Kidney (tissue), 14 donors: ENCODE measurements around the gene ESYT2. TPM values are rescaled to one million over a fixed set of nuclear protein-coding genes. Genes with fewer than 3 reads are reported as not detected.
A peak's percentile ranks its signal among the peaks of the same experiment; 100 is the strongest.

Experiments
- DNase-seq, 5 donors: peaks; one replicate each; pipeline ENCODE4 v3.0.0-alpha.2; 2013 to 2020
- FAIRE-seq: peaks from 2 replicates; lab custom pipeline; 2012; peaks lifted over from hg19 to GRCh38; lab: Jason Lieb, UNC
- H3K27ac ChIP-seq, 2 donors: one replicate each; pipeline ENCODE4 v1.7.0; 2013; ENCODE audit warnings: low read depth in 2 of 2, low read length in 2 of 2, inconsistent platforms in 1 of 2
- H3K27me3 ChIP-seq: one replicate; pipeline ENCODE4 v1.7.1; 2013; ENCODE audit warnings: low read length, inconsistent platforms; ENCODE audit not compliant: control insufficient read depth, insufficient read depth
- H3K36me3 ChIP-seq, 3 donors: one replicate each; pipeline versions ENCODE4 v1.7.0 to v1.7.1; 2013; ENCODE audit warnings: low read length in 3 of 3, control low read depth in 1 of 3, inconsistent platforms in 1 of 3; ENCODE audit not compliant: insufficient read depth in 3 of 3, control insufficient read depth in 2 of 3
- H3K4me1 ChIP-seq, 3 donors: one replicate each; pipeline versions ENCODE4 v1.7.0 to v1.7.1; 2013; ENCODE audit warnings: low read length in 3 of 3, inconsistent platforms in 1 of 3, low read depth in 1 of 3; ENCODE audit not compliant: control insufficient read depth in 2 of 3, insufficient read depth in 2 of 3
- H3K4me3 ChIP-seq, 3 donors: one replicate each; pipeline versions ENCODE4 v1.7.0 to v1.8.1; 2013; ENCODE audit warnings: low read length in 3 of 3, control low read depth in 1 of 3, inconsistent platforms in 1 of 3
- H3K9ac ChIP-seq, 3 donors: one replicate each; pipeline versions ENCODE4 v1.7.0 to v1.7.1; 2013; ENCODE audit warnings: low read length in 3 of 3, control low read depth in 1 of 3, inconsistent platforms in 1 of 3
- H3K9me3 ChIP-seq, 3 donors: one replicate each; pipeline versions ENCODE4 v1.7.0 to v1.7.1; 2013; ENCODE audit warnings: low read length in 3 of 3, control low read depth in 1 of 3, inconsistent platforms in 1 of 3; ENCODE audit not compliant: control insufficient read depth in 2 of 3, insufficient read depth in 1 of 3
- intact Hi-C: fragments of 100-400 bp; cut with DNase I; formaldehyde crosslinking; loops from one replicate; pipeline ENCODE4 v1.11.1; 2022
- polyA plus RNA-seq: library from polyadenylated mRNA; stranded (reverse); fragments of 350-450 nt; fragmentation: Illumina TruSeq; extraction: RNeasy Lipid Tissue Mini Kit (QIAGEN cat#74804); gene quantifications from one replicate; pipeline ENCODE4 v1.2.3, GENCODE V29; 2014; ENCODE audit warnings: low read depth, low replicate concordance; ENCODE audit not compliant: insufficient read depth
- total RNA-seq: library from RNA; stranded (reverse); fragmentation: NEBNext Ultra II Directional; extraction: Animal tissue kit (Norgen Biotek cat#: 25700); gene quantifications from one replicate; pipeline ENCODE4 v1.2.1, GENCODE V29; 2021
- TF ChIP-seq, protein P1 (sequence below): IDR thresholded peaks from 3 replicates; pipeline ENCODE4 v1.5.1; 2012; ENCODE audit warnings: mild to moderate bottlenecking, moderate library complexity, borderline replicate concordance; ENCODE audit not compliant: insufficient read depth; ENCODE audit errors: extremely low read depth
- donor health status: control.
- donor health status: control.
- donor health status: control.
- donor health status: control.
- donor health status: control.
- donor health status: DM: yes; HTN: yes; CAD: no.
- donor health status: Normal renal cell carcinoma (clear cell type).

Gene ESYT2
- total and polyA plus RNA-seq, 2 donors from 2014 or later, result 19.4 to 95.8 TPM

GRCh38 chr7:158733220-158733519 is 96.1 kb downstream of the ESYT2 start:
- Histone ChIP-seq H3K36me3 (peaks cover 0 to 14% (median 13%) of the 10 kb centered on the region in 3 donors), H3K27ac (no peak overlapping the region), H3K9ac (no peak overlapping the region), H3K9me3 (no peaks in the 10 kb centered on the region), H3K27me3 (no peaks in the 10 kb centered on the region), H3K4me1 (no peaks in the 10 kb centered on the region), H3K4me3 (no peak overlapping the region)
- intact Hi-C loops, result no loop called here
- DNase-seq (no peak), FAIRE-seq (peak; percentile 50)
- TF ChIP-seq, protein P1, sequence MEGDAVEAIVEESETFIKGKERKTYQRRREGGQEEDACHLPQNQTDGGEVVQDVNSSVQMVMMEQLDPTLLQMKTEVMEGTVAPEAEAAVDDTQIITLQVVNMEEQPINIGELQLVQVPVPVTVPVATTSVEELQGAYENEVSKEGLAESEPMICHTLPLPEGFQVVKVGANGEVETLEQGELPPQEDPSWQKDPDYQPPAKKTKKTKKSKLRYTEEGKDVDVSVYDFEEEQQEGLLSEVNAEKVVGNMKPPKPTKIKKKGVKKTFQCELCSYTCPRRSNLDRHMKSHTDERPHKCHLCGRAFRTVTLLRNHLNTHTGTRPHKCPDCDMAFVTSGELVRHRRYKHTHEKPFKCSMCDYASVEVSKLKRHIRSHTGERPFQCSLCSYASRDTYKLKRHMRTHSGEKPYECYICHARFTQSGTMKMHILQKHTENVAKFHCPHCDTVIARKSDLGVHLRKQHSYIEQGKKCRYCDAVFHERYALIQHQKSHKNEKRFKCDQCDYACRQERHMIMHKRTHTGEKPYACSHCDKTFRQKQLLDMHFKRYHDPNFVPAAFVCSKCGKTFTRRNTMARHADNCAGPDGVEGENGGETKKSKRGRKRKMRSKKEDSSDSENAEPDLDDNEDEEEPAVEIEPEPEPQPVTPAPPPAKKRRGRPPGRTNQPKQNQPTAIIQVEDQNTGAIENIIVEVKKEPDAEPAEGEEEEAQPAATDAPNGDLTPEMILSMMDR, result no peak

GRCh38 chr7:158732494-158733219 is 96.7 kb downstream of the ESYT2 start:
- Histone ChIP-seq H3K4me3 (no peak overlapping the region), H3K27me3 (no peaks in the 10 kb centered on the region), H3K27ac (no peak overlapping the region), H3K9ac (no peak overlapping the region), H3K36me3 (peaks cover 0 to 14% (median 13%) of the 10 kb centered on the region in 3 donors), H3K4me1 (no peaks in the 10 kb centered on the region), H3K9me3 (no peaks in the 10 kb centered on the region)
- intact Hi-C loops, result no loop called here
- no peak for DNase-seq
- no peak for FAIRE-seq
- TF ChIP-seq, protein P1, result no peak

GRCh38 chr7:158731761-158732160 is 97.5 kb downstream of the ESYT2 start:
- no peak for DNase-seq
- FAIRE-seq, result no peak
- Histone ChIP-seq H3K4me1 (no peaks in the 10 kb centered on the region), H3K4me3 (no peak overlapping the region), H3K27ac (no peak overlapping the region), H3K9ac (no peak overlapping the region), H3K36me3 (peaks cover 0 to 10% (median 9%) of the 10 kb centered on the region in 3 donors), H3K27me3 (no peaks in the 10 kb centered on the region), H3K9me3 (no peaks in the 10 kb centered on the region)
- TF ChIP-seq, protein P1, result no peak
- intact Hi-C loops, result no loop called here
